ENCODE results near the gene ABCB10. TPM values are rescaled to one million over a fixed set of nuclear protein-coding genes. Genes with fewer than 3 reads are reported as not detected.
"Not testable (repeated sequence)": the region's sequence is repeated elsewhere in the genome, so short reads cannot be mapped to it uniquely, and the experiment has no call there.

The ABCB10 gene
- 59.2 TPM for polyA plus RNA-seq (2012; ENCODE audit: insufficient read depth, insufficient read length)

DNA sequence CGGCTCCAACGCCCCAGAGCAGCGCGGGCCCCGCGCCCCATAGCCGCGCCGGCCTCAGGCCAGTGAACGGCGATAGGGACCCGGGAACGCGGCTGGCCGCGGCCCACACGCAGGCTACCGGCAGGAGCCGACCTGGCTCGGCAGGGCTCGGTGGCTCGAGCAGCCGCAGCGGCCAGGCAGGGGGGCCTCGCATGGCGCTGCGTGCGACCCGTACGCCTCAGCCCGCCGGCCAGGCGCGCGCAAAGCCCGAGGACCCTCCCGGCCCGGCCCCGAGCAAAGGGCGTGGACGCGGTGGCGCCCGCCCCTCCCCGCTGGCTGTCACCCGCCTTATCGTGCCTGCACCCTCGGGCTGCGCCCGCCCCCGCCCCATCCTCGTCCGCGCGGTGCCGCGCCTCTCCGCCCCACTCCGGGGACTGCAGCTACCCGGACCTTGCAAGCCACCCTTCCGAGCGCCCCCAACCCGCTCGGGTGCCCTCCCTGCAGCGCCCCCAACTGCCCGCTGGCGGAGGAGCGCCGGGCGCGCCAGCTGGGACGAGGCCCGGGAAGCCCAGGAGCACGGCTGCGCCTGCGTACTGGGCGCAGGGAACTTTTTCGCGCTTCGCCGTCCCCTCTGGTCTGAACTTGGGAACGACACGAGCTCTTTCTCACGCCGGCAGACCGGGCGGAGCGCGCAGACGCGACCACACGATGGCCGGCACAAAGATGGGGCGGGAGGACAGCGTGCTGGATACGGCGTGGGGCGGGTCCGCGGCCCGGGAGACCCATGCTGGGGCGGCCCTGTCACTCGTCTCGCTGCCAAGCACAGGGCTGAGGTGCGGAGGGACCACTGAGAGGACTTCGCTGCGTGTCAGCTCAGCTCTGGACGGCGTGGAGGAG lies at the start of gene ABCB10:
TSS of gene ABCB10 (minus strand) at position 248 of the 876 bp plus-strand sequence. CDS start at position 193, 55 bp downstream.
- peak; percentile 88 for DNase-seq (ENCODE audit: low read depth, low spot score)
- H3K4me3 ChIP-seq (ENCODE audit: low read length), result peak within 1 kb of the TSS; percentile 69

DNA sequence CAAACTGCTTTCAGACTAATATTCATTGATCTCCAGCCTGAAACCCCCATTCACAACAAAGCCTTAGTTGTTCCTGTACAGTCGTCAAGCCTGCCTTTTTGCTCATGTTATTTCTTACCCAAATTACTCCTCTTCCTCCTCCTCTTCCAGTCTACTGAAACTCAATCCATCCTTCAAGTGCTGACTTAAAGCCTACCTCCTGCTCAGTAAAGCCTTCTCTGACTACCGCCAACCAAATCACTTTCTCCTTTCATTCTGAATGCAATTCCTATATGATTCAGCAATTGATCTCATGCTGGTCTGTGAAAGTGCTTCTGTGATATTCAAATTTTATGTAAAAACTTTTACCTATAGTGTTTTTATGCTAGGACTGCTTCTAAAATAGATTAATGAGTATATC lies 48.9 kb upstream of the ABCB10 start:
- DNase-seq (ENCODE audit: low read depth, low spot score), result no peak

GRCh38 chr1:229603371-229604005 lies 45.0 kb upstream of the ABCB10 start:
- no peak overlapping the region for H3K4me3 ChIP-seq (ENCODE audit: low read length)
- DNase-seq (ENCODE audit: low read depth, low spot score), result no peak

More for the DNA sequence above, 48.9 kb upstream of the ABCB10 start:
- no peak overlapping the region for H3K4me3 ChIP-seq (ENCODE audit: low read length)

- DNase-seq (ENCODE audit: low read depth, low spot score), result no peak
- H3K4me3 ChIP-seq (ENCODE audit: low read length), result no peak overlapping the region
These were observed 41.7 kb upstream of the ABCB10 start for GRCh38 chr1:229600229-229600628.

DNA sequence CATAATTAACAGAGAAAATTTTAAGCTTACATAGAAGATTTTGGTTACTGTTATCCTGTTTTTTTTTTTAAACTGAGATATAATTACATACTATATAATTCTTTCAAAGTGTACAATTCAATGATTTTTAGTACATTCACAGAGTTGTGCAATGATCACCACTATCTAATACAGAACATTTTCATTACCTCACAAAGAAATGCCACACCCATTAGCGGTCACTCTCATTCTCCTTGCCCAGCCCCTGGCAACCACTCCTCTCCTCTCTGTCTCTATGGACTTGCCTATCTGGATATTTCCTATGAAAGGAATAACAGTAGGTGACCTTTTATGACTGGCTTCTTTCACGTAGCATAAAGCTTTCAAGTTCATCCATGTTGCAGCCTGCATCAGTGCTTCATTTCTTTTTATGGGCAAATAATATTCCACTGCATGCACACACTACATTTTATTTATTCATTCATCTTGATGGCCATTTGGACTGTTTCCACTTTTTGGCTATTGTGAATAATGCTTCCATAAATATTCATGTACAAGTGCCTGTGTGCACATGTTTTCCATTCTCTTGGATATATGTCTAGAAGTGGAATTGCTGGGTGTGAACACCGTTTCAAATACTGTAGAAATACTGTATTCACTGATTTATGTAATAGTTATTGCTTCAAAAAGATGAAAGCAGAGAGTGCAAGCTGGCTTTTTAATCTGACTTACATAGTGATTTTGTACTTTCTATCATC lies 40.9 kb upstream of the ABCB10 start:
- DNase-seq (ENCODE audit: low read depth, low spot score), result no peak
- no peak overlapping the region for H3K4me3 ChIP-seq (ENCODE audit: low read length)

- H3K4me3 ChIP-seq (ENCODE audit: low read length), result no peak overlapping the region
- DNase-seq (ENCODE audit: low read depth, low spot score), result no peak
These were observed 39.4 kb upstream of the ABCB10 start for GRCh38 chr1:229597877-229598276.

GRCh38 chr1:229596925-229597699 lies 38.6 kb upstream of the ABCB10 start:
- no peak for DNase-seq (ENCODE audit: low read depth, low spot score)

GRCh38 chr1:229595876-229596275 lies 37.4 kb upstream of the ABCB10 start:
- DNase-seq (ENCODE audit: low read depth, low spot score); H3K4me3 ChIP-seq (ENCODE audit: low read length): not testable (repeated sequence)

More at GRCh38 chr1:229596925-229597699, 38.6 kb upstream of the ABCB10 start:
- H3K4me3 ChIP-seq (ENCODE audit: low read length), result no peak overlapping the region

DNA sequence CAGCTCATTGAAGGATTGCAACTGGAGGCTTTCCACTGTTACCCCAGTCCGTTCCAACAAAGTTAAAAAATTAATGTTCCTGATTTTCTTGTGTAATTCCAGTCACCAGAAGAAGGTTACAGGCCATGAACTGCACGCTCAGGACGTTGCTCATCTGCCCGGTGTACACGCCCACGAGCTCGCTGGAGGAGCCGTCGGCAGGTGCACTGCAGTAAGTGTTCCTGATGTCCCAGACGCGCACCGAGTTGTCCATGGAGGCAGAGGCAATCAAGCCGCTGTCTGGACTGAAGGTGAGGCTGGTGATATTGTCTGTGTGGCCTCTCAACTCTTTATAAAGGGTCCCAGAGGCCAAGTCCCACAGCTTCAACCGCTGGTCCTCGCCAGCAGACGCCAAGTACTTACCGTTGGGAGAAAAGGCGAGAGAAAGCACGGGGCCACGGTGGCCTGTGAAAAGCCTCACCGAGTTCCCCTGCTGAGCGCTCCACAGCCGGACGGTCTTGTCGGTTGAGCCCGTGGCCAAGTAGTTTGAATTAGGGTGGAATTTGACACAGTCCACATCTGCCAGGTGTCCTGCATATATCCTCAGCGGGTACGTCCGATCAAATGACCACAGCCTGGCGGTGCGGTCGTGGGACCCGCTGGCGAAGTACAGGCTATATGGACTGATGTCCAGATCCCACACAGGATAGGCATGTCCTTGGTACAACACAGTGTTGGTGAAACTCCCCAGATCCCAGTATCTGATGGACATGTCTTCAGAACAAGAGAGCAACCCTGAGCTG lies 35.9 kb upstream of the ABCB10 start:
- DNase-seq (ENCODE audit: low read depth, low spot score), result no peak
- H3K4me3 ChIP-seq (ENCODE audit: low read length), result no peak overlapping the region

DNA sequence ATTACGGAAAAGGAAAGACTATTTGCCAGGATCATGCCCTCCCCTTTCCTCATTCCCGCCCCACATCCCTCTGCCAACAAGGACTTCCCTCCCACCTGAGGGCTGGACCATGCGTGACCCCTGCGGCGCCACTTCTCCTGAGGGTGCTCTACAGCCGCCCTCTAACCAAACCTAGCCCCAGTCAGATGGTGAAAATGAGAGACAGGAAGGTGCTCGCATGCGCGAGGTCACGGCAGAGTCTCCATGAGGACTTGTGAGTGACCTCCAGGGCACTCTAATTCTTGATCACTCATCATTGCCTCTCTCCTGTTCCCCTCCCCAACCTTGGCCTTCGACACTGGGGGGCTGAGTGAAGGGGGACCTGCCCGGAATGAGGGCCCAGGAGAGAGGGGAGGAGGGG lies 35.3 kb upstream of the ABCB10 start:
- H3K4me3 ChIP-seq (ENCODE audit: low read length), result no peak overlapping the region
- DNase-seq (ENCODE audit: low read depth, low spot score), result no peak

GRCh38 chr1:229590119-229590518 lies 31.6 kb upstream of the ABCB10 start:
- no peak for DNase-seq (ENCODE audit: low read depth, low spot score)
- no peak overlapping the region for H3K4me3 ChIP-seq (ENCODE audit: low read length)

GRCh38 chr1:229585338-229585737 lies 26.8 kb upstream of the ABCB10 start:
- DNase-seq (ENCODE audit: low read depth, low spot score), result no peak
- no peak overlapping the region for H3K4me3 ChIP-seq (ENCODE audit: low read length)

DNA sequence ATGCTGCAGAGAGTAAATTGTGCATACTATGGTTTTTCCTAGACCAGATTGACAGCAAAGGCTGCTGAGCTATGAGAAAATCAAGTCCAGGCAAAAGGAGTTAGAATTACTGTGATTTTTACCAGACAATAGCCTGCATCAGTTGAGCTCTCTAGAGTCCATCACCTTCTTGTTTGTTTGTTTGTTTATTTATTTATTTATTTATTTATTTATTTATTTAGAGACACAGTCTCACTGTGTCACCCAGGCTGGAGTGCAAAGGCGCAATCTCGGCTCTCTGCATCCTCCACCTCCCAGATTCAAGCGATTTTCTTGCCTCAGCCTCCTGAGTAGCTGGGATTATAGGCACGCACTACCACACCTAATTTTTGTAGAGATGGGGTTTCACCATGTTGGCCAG lies 24.2 kb upstream of the ABCB10 start:
- no peak overlapping the region for H3K4me3 ChIP-seq (ENCODE audit: low read length)
- DNase-seq (ENCODE audit: low read depth, low spot score), result no peak

DNA sequence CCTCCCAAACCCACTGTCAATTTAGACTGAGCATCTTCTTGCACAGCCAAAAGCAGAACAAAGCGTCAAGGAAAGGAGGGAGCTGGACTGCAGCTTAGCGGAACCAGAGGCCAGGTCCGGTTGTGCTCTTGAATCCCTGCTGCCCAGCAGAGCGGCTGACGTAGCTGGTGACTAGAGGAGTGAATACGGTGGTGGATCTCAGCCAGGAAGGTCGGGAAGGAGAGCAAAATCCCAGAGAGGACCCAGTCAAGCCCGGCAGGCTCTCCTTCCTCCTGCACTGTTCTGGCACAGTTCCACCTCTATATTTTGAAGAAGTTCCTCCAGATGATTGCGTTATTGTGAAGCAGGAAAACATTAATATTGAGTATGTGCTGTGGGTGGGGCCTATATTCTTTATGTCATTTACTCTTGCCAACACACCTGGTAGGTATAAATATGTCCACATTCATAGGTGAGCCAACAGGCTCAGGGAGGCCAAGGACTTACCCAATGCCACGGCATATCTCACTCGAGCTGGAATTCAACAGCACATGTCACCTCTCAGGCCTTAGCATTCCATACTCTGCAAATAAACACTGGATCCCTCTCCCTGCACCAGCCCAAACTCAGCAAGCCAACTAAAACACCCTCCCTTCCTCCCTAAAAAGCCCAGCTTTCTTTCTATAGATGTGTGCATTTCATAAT lies 23.6 kb upstream of the ABCB10 start:
- no peak overlapping the region for H3K4me3 ChIP-seq (ENCODE audit: low read length)
- no peak for DNase-seq (ENCODE audit: low read depth, low spot score)

DNA sequence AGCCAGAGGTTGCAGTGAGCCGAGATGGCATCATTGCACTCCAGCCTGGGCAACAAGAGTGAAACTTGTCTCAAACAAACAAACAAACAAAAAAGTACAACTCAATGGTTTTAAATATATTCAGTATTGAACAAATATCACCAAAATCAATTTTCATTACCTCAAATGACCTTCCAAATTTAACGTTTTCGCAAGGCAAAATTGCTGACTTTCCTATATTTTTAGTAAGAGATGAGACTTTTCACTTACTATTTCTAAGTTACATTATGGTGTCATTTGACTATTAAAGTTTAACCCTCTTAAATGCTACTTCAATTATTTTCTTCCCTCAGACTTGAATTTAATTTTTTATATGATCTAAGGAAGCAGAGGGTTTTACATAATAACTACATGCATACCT lies 23.0 kb upstream of the ABCB10 start:
- no peak for DNase-seq (ENCODE audit: low read depth, low spot score)

DNA sequence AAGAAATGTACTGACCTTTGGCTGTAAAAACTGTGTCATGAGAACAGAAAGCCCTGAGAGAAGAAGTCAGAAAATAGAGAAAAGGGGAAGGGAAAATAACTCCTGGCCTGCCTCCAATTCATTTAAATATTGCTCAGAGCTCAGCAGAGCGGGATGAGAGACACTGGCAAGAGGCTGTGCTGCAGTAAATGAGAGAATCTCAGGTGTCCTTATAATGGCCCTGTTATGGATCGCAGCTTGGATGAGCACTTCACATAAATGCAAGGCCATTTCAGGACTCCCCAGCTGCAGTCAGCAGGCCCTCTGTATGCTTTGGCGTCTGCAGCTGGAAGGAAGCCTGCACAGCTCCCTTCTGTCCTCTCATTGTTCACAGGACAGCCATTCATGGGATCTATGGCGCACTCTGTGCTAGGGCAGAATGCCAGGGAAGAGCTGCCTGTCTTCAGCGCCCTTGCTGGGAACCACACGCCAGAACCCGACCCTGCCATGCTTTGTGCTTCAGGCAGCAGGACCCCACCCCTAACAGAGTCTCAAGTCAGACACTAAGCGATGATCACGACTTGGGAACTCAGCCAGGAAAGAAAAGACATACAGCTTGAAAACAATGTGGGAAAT lies 20.7 kb upstream of the ABCB10 start:
- DNase-seq (ENCODE audit: low read depth, low spot score), result no peak
- H3K4me3 ChIP-seq (ENCODE audit: low read length), result no peak overlapping the region

More for the DNA sequence above, 23.0 kb upstream of the ABCB10 start:
- no peak overlapping the region for H3K4me3 ChIP-seq (ENCODE audit: low read length)

Data from Jurkat, Clone E6-1 (cell line).